HG02840 (cell line): ENCODE measurements around the gene GAREM2.

Experiments used
- ATAC-seq: cut with Tn5 transposase; IDR thresholded peaks from one replicate; pipeline ENCODE4 v1.9.1; 2021; ENCODE audit warnings: mild to moderate bottlenecking, moderate library complexity, moderate number of reproducible peaks; ENCODE audit not compliant: unreplicated experiment, low FRiP score

Gene GAREM2

DNA sequence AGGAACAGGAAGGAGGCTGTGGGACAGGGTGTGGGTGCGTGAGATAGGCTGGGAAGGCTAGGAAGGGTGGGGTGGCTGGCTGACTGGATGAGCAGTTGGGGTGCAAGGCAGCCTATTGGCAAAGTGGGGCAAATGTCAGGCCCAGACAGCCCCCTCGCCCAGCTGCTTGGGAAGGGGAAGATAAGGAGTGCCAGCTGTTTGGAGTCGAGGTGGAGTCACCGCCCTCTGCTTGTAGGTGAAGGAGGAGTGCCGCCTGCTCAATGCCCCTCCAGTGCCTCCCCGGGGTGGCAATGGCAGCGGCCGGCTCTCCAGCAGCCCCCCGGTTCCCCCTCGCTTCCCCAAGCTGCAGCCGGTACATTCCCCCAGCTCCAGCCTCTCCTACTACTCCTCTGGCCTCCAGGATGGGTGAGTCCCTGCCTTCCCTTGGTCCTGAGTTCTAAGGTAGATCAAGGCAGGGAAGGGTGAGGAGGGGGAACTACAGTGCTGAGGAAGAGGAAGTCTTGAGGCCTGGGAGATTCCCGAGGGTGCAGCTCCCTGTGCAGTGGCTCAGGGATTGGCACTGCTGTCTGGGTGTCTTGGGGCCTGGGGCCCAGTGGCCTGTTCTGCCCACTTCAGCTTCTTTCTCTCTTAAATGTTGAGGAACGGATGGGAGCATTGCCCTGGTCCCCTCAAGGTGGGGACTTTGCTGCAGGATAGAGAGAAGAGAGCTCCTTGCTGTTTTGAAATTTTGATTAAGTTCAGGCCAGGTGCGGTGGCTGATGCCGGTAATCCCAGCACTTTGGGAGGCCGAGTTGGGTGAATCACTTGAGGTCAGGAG, 13.3 kb downstream of the GAREM2 start:
- ATAC-seq: no peak

DNA sequence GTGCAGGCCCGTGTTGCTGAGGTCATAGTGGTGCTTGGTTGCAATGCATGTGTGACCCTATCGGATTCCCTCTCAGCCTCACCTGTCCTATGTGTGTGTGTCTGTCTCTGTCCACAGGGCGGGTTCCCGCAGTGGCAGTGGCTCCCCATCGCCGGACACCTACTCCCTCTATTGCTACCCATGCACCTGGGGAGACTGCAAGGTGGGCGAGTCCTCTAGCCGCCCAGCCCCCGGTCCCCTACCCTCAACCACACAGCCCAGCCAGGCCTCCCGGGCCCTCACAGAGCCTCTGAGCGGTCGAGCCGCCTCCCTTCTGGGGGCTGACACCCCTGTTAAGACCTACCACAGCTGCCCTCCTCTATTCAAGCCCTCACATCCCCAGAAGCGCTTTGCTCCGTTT, 14.2 kb downstream of the GAREM2 start:
- no peak for ATAC-seq

DNA sequence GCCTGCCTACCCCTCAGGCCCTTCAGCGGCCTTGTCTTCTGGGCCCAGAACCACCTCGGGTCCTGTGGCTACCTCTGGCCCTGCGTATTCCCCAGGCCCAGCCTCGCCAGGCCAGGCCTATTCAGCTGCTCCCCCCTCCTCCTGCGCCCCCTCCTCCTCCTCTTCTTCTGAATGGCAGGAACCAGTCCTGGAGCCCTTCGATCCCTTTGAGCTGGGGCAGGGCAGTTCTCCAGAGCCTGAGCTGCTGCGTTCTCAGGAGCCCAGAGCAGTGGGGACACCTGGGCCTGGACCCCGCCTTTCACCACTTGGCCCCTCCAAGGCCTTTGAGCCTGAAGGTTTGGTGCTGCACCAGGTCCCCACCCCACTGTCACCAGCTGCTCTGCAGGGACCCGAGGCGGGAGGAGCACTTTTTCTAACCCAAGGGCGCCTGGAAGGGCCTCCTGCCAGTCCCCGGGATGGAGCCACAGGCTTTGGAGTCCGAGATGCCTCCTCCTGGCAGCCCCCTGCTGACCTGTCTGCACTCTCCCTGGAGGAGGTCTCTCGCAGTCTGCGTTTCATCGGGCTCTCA, 14.7 kb downstream of the GAREM2 start:
- no peak for ATAC-seq

DNA sequence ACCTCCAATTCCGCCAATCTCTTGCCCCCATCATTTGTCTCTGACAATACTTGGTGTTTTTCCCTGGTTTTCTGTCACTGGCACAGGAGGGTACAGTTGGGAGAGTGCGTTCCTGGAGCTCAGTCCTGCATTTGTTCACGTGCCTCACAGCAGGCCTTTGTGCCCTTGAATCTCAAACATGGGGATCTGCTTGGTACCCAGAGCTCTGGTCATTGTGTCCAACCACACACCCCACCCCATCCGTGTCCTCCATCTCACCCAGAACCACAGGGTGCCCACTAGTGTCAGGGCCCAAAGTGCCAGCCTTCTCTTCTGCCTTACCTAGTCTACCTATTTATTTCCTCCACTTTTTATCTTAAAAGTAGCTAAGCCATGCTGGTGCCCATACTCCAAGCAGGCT, 16.2 kb downstream of the GAREM2 start:
- no peak for ATAC-seq

DNA sequence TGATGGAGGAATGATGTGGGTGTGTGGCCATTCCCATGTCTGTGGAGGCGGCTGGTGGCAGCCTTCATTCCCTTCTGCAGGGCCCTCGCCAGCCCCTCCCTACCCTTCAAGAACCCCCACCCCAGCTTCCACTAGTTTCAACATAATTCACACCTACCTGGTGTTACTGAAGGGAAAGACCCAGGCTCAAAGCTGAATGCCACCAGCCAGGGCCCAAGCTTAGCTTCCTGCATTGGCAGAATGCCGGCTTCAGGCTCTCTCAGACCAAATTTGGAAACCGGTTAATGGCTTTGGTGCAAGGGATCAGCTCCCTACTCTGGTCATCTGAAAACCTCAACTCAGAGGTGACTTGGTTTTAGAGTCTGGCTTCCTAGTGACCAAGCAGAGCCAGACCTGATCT, 16.9 kb downstream of the GAREM2 start:
- ATAC-seq: no peak

DNA sequence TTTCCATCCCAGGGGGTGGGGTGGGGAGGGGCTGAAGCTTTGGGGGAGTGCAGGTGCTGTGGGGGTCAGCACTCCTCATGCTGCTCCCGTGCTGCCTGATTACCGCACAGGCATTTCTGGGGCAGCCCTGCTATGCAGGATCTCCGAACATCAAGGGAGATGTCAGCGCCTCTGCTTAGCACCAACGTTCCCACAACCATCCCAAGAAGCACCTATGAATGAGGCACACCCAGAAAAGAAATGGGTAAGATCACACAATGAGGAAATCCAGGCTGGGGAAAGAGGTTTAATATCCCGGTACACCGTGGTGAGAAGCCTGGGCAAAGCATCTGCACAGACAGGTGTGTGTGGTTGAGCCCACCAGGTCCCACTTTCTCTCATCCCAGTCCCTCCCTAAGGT, 17.5 kb downstream of the GAREM2 start:
- no peak for ATAC-seq

DNA sequence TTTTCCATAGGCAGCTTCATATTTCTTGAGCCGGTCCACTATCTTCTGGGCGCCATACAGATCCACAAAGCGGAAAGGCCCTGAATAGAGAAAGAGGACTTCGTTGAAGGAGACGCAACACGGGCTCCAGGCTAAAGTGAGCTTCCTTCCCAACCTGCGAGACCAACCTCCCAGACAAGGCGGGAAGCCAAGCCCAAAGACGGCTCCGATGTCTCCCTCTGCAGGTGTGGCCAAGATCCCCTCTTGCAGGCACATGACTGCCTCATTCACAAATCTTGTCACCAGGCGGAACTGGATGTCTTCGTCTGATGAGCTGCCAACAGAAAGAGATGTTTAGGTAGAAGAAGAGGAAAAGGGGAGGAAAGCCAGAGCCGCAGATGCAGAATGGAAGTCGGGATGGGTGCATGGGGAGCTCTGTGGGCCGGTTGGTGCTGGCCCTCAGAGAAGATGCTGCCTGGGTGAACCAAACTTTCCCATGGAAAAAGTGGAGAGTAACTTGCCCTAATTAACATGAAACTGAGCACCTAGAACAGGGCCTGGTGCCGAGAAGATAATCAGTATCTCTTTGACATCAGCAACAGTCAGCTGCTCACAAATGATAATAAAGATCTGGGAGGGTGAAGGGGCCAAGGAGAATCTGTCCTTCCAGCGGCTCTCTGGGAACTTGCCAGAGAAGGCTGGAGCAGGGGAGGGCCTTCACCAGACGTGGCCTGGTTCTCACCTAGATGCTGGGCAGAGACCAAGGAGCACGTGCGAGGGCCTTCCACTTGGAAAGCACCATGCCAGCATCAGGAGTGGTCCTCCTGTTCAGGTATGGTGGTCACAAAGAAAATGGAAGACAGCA, 18.6 kb downstream of the GAREM2 start:
- no peak for ATAC-seq

DNA sequence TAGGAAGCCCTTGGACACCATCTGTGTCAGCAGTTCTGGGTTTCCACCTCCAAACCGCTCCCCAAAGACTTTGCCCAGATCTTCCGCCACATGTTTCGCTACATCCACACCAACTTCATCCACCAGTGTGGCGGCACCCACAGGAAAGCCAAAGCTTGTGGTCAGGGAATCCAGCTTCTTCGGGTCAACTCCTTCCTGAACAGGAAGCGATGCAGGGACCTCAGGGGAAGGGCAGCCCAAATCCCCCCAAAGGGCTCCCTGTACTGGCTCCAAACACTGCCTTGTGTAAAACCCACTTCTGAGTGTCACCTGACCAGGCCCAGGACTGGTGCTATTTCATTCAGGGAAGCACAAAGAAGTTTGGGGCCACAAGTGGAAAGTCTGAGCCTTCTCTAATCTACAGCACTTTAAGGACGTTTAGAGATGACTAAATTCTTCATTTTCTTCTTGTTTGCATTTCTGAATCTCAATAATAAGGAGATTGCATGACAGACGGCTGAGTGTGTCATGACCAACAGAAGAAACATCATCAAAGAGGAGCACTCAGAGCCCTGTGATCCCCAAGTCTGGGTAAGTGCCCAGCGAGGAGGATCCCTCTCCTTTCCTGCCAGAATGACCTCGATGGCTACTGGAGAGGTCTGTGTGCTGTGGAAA, 20.8 kb downstream of the GAREM2 start:
- no peak for ATAC-seq

DNA sequence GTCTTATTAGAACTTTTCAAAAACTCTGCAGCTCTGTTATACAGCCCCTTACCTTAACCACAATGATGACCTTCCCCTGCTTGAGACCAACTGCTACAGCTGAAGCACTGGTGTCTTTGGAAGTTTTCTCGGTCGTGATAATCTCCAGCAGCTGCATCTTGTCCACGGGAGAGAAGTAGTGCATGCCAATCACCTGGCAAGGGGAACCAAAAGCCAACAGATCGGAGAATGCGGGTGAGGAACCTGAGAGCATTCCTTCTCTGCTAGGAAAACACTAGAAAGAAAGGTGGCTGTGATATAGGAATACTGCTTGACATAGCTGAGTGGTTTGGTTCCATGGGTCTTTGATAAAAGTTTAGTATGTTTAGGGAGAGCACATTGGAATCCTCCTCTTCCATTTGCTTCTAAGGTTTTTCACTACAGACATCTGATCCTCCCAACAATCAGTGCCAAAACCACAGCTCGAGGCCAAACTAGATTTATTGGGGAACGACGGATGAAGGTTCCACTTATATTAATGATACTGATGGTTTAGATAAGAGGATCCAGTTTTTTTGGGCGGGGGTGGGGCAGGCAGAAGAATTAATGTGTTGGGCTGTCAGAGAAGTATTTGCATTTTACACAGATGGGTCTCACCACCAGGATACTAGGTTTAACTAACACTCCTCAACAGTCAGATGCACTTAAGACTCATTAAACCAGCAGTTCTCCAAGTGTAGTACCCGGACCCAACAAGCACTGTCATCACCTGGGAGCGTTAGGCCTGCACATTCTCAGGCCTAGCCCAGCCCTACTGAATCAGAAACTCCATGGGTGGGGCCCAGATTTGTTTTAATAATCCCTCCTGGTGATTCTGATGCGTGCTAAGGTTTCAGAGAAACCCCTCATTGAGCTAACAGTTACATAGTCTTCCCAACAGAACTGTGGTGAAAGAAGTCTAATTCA, 22.4 kb downstream of the GAREM2 start:
- ATAC-seq: no peak

DNA sequence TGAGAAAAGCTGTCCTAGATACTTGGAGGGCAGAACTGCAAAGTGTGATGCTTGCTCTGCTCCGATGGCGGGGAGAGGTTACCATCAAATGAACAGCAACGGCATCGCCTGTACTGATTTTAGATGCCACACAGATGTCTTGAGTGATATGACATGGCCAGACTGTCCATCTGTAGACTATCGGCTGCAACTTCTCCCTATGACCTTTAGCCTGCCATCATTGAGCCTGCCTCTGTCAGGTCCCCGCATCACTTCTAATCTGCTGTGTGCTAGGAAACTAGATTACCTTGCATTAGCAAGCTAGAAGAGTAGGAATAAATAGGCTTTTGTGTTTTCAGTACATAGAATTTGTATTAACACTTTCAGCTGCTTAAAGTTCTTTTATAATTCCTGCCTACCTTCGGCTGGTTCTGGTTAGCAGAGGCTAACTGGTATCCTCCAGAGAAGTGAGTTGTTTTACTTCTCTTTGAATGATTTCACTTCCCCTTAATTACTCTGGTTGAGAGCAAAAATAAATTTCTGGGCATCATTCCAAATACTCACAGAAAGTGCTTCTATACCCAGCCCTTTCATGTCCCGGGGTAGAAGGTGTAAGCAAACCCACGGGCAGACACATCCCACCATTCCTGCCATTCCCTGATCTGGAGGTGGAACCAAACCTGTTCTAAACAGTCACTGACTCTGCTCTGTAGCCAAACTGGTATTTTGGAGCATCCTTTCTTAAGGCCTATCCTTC, 24.0 kb downstream of the GAREM2 start:
- ATAC-seq: no peak

DNA sequence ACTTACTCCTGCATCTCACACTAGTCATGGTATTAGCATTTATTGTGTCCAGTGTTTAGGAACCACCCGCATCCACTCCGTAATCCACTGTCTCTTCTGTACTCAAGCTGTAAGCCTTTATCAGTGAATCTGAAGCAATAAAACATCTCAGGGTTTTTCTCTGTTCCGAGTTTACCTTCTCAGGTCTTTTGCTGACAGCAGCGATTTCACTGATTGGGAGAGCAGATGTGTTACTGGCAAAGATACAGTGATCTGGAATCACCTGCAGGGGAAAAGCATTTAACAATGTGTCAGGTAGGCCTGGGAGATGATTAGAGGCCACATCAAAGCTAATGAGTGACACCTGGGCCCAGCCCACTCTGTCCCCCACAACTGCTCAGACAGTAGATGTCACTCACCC, 24.6 kb downstream of the GAREM2 start:
- no peak for ATAC-seq

DNA sequence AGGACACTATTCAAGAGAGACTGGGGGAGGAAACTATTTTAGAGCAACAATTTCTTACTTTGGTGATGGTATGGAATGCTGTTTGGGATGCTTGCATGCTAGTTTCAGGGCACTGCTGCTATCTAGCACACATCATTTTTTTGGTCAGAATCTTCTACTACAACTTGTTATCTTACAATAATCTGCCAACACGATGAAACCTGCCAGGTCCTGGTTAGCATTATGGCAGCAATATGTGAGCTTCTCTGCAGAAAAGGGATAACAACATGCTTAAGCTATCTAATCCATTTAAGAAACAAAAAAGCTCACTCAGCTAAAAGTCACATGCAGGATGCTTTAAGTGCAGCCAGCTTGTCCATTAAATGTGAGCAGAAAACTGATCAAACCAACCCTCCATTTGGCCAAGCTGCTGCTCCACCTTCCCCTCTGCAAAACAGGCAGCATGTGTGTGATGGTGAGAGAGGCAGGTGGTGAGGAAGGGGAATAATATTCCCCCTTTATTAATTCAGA, 30.1 kb downstream of the GAREM2 start:
- no peak for ATAC-seq

DNA sequence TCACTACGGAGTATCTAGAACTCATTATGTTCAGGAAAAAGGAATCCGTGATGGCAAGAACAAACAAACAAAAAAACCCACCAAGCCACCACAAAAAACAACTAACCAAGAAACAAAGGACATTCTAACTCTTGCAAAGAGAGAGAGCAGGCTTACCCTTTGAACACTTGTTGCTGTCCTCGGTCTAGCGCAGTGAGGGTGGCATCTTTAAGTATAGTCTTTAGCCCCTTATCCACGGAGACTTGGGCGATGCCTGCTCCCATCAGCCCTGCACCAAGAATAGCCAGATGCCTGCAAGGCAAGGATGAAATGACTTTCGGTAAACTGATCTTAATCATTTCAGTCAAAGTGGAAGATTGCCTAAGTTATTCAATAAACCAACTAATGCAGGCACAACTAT, 31.0 kb downstream of the GAREM2 start:
- no peak for ATAC-seq

DNA sequence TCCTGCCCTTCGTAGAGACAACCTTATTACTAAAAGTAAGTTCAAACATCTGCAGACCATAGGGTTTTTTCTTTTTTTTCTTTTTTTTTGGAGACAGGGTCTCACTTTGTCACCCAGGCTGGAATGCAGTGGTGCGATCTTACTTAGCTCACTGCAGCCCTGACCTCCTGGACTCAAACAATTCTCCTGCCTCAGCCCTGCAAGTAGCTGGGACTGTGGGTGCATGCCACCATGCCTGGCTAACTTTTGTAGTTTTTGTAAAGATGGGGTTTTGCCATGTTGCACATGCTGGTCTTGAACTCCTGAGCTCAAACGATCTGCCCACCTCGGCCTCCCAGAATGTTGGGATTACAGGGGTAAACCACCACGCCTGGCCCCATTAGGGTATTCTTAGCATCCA, 39.1 kb downstream of the GAREM2 start:
- no peak for ATAC-seq

DNA sequence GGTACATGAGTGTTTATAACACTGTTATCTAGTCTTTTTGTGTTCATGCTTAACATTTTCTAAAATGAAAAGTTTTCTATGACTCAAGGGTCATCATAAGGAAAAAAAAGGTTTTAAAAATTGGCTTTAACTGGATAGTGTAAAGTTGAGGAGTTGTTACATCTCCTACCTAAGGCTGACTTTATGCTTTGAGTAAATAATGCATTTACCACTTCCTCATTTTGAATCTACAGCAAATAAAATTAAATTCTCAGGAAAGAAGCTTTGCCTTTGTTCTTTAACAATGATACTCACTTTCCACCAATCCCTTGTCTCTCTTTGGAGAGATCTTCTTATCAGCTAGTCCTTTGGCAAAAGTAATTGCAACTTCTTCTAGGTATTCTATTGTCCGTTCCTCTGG, 41.9 kb downstream of the GAREM2 start:
- no peak for ATAC-seq

DNA sequence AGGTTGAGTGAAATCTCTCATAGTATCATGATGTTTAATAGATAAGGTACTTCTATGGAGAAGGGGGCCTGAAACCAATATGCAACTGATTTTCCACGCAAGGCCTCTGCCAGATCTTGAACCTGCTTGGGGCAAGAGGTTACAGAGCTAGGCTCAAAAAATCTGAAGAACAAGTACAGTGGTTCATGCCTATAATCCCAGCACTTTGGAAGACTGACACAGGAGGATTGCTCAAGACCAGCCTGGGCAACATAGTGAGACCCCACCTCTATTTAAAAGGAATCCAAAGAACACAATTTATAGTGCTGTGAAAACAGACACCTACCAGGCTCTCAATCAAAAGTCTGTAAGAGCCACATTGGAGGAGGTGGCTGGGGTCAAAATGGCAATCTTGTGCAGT, 42.9 kb downstream of the GAREM2 start:
- ATAC-seq: no peak

DNA sequence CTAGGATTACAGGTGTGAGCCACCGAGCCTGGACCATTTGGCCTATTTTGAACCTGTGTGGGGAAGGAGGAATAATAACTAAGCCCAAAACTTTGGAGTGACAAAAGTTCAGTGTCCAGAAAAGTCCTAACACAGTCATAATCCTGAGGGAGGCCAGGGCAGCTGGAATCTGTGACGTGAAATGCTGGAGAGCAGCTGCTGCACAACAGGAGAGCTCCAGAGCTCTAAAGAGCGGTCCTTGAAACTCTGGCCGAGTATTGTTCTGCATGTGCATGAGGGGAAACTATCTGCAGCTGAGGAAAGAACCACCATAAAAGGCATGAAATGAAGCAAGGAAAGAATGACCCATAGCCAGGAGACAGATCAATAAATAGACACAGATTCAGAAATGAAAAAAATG, 43.7 kb downstream of the GAREM2 start:
- no peak for ATAC-seq

DNA sequence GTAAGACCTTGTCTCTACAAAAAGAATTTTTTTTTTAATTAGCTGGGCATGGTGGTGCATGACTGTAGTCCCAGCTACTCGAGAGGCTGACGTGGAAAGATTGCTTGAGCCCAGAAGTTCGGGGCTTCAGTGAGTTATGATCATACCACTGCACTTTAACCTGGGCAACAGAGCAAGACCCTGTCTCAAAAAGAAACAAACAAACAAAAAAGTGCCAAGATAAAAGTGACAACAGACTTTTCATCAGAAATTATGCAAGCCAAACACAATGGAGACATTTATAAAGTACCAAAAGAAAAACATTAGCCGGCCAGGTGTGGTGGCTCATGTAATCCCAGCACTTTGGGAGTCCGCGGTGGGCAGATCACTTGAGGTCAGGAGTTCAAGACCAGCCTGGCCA, 44.8 kb downstream of the GAREM2 start:
- no peak for ATAC-seq

DNA sequence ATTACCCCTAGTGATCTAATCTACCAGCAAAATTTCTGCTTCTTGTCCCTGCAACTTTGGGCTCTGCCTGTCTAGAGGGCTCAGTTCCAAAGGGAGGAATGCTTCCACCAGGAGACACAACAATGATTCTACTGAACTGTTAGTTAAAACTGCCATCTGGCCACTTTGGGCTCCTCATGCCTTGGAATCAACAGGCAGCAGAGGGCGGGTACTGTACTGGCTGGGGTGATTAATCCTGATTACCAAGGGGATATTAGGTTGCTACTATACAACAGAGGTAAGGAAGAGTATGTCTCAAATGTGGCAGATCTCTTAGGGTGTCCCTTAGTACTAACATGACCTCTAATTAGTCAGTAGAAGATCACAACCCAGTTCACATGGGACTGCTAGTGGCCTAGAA, 50.1 kb downstream of the GAREM2 start:
- no peak for ATAC-seq
